ENCODE results near the gene FAM168A. TPM values are rescaled to one million over a fixed set of nuclear protein-coding genes. Genes with fewer than 3 reads are reported as not detected.

The FAM168A gene
- total RNA-seq, 1 experiment from 2014 or later, result 12.9 TPM

GRCh38 chr11:73516080-73516479 lies 81.8 kb downstream of the FAM168A start:
- no peaks in the 10 kb centered on the region for H3K36me3 ChIP-seq (ENCODE audit: insufficient read depth, low read length)
- DNase-seq, result no peak
- no peak overlapping the region for H3K9ac ChIP-seq (ENCODE audit: low read length)
- H3K27me3 ChIP-seq (ENCODE audit: low read length), result no peaks in the 10 kb centered on the region
- no peaks in the 10 kb centered on the region for H3K79me2 ChIP-seq (ENCODE audit: low read length)
- no peaks in the 10 kb centered on the region for H3K9me2 ChIP-seq (replicated peaks; ENCODE audit: insufficient read depth, low read length)
- no peaks in the 10 kb centered on the region for H3K9me3 ChIP-seq (ENCODE audit: low read length)
- no peak overlapping the region for H2AFZ ChIP-seq (ENCODE audit: low read length)
- peaks cover 6% of the 10 kb centered on the region for H3K4me1 ChIP-seq (ENCODE audit: low read length)
- no peak overlapping the region for H3K4me2 ChIP-seq (ENCODE audit: low read depth, low read length, poor library complexity, severe bottlenecking)
- no peak overlapping the region for H3K27ac ChIP-seq (ENCODE audit: low read length)
- H3K4me3 ChIP-seq (ENCODE audit: low read length), result no peak overlapping the region
- H4K20me1 ChIP-seq (ENCODE audit: insufficient read depth, low read depth, low read length), result peaks cover 19% of the 10 kb centered on the region

GRCh38 chr11:73513707-73514106 lies 84.2 kb downstream of the FAM168A start:
- DNase-seq, result no peak
- Histone ChIP-seq H3K9ac (ENCODE audit: low read length) (no peak overlapping the region), H3K4me3 (ENCODE audit: low read length) (no peak overlapping the region), H2AFZ (ENCODE audit: low read length) (no peak overlapping the region), H3K27me3 (ENCODE audit: low read length) (no peaks in the 10 kb centered on the region), H3K4me2 (ENCODE audit: low read depth, low read length, poor library complexity, severe bottlenecking) (no peak overlapping the region), H3K36me3 (ENCODE audit: insufficient read depth, low read length) (no peaks in the 10 kb centered on the region), H3K9me2 (replicated peaks; ENCODE audit: insufficient read depth, low read length) (no peaks in the 10 kb centered on the region), H3K79me2 (ENCODE audit: low read length) (no peaks in the 10 kb centered on the region), H4K20me1 (ENCODE audit: insufficient read depth, low read depth, low read length) (peaks cover 11% of the 10 kb centered on the region), H3K4me1 (ENCODE audit: low read length) (no peaks in the 10 kb centered on the region), H3K9me3 (ENCODE audit: low read length) (no peaks in the 10 kb centered on the region), H3K27ac (ENCODE audit: low read length) (no peak overlapping the region)

- Histone ChIP-seq H2AFZ (ENCODE audit: low read length) (no peak overlapping the region), H3K9ac (ENCODE audit: low read length) (no peak overlapping the region), H3K79me2 (ENCODE audit: low read length) (no peaks in the 10 kb centered on the region), H3K4me1 (ENCODE audit: low read length) (no peaks in the 10 kb centered on the region), H3K9me3 (ENCODE audit: low read length) (no peaks in the 10 kb centered on the region), H4K20me1 (ENCODE audit: insufficient read depth, low read depth, low read length) (peaks cover 19% of the 10 kb centered on the region), H3K36me3 (ENCODE audit: insufficient read depth, low read length) (no peaks in the 10 kb centered on the region), H3K4me3 (ENCODE audit: low read length) (no peak overlapping the region), H3K9me2 (replicated peaks; ENCODE audit: insufficient read depth, low read length) (no peaks in the 10 kb centered on the region), H3K27ac (ENCODE audit: low read length) (no peak overlapping the region), H3K4me2 (ENCODE audit: low read depth, low read length, poor library complexity, severe bottlenecking) (no peak overlapping the region), H3K27me3 (ENCODE audit: low read length) (no peaks in the 10 kb centered on the region)
- DNase-seq, result no peak
Observed at GRCh38 chr11:73510877-73511276, 87.0 kb downstream of the FAM168A start.

- H3K79me2 ChIP-seq (ENCODE audit: low read length), result no peaks in the 10 kb centered on the region
- no peak overlapping the region for H3K27ac ChIP-seq (ENCODE audit: low read length)
- no peaks in the 10 kb centered on the region for H3K27me3 ChIP-seq (ENCODE audit: low read length)
- no peak for DNase-seq
- H3K9me3 ChIP-seq (ENCODE audit: low read length), result no peaks in the 10 kb centered on the region
- H3K9me2 ChIP-seq (replicated peaks; ENCODE audit: insufficient read depth, low read length), result no peaks in the 10 kb centered on the region
- H3K36me3 ChIP-seq (ENCODE audit: insufficient read depth, low read length), result no peaks in the 10 kb centered on the region
- H3K4me3 ChIP-seq (ENCODE audit: low read length), result no peak overlapping the region
- H3K4me2 ChIP-seq (ENCODE audit: low read depth, low read length, poor library complexity, severe bottlenecking), result no peak overlapping the region
- no peak overlapping the region for H3K9ac ChIP-seq (ENCODE audit: low read length)
- H4K20me1 ChIP-seq (ENCODE audit: insufficient read depth, low read depth, low read length), result peaks cover 19% of the 10 kb centered on the region
- H3K4me1 ChIP-seq (ENCODE audit: low read length), result no peaks in the 10 kb centered on the region
- H2AFZ ChIP-seq (ENCODE audit: low read length), result no peak overlapping the region
Observed at GRCh38 chr11:73510106-73510505, 87.8 kb downstream of the FAM168A start.

- H4K20me1 ChIP-seq (ENCODE audit: insufficient read depth, low read depth, low read length), result peaks cover 16% of the 10 kb centered on the region
- no peaks in the 10 kb centered on the region for H3K79me2 ChIP-seq (ENCODE audit: low read length)
- DNase-seq, result no peak
- H3K4me3 ChIP-seq (ENCODE audit: low read length), result no peak overlapping the region
- no peaks in the 10 kb centered on the region for H3K9me3 ChIP-seq (ENCODE audit: low read length)
- H3K9ac ChIP-seq (ENCODE audit: low read length), result no peak overlapping the region
- no peak overlapping the region for H3K4me2 ChIP-seq (ENCODE audit: low read depth, low read length, poor library complexity, severe bottlenecking)
- H3K9me2 ChIP-seq (replicated peaks; ENCODE audit: insufficient read depth, low read length), result no peaks in the 10 kb centered on the region
- H3K27ac ChIP-seq (ENCODE audit: low read length), result no peak overlapping the region
- H3K27me3 ChIP-seq (ENCODE audit: low read length), result no peaks in the 10 kb centered on the region
- no peaks in the 10 kb centered on the region for H3K4me1 ChIP-seq (ENCODE audit: low read length)
- no peaks in the 10 kb centered on the region for H3K36me3 ChIP-seq (ENCODE audit: insufficient read depth, low read length)
- H2AFZ ChIP-seq (ENCODE audit: low read length), result no peak overlapping the region
Observed at GRCh38 chr11:73509188-73509587, 88.7 kb downstream of the FAM168A start.

- Histone ChIP-seq H3K27me3 (ENCODE audit: low read length) (no peaks in the 10 kb centered on the region), H3K27ac (ENCODE audit: low read length) (no peak overlapping the region), H4K20me1 (ENCODE audit: insufficient read depth, low read depth, low read length) (peaks cover 16% of the 10 kb centered on the region), H2AFZ (ENCODE audit: low read length) (no peak overlapping the region), H3K36me3 (ENCODE audit: insufficient read depth, low read length) (no peaks in the 10 kb centered on the region), H3K9ac (ENCODE audit: low read length) (no peak overlapping the region), H3K4me2 (ENCODE audit: low read depth, low read length, poor library complexity, severe bottlenecking) (no peak overlapping the region), H3K79me2 (ENCODE audit: low read length) (no peaks in the 10 kb centered on the region), H3K9me3 (ENCODE audit: low read length) (no peaks in the 10 kb centered on the region), H3K9me2 (replicated peaks; ENCODE audit: insufficient read depth, low read length) (no peaks in the 10 kb centered on the region), H3K4me3 (ENCODE audit: low read length) (no peak overlapping the region), H3K4me1 (ENCODE audit: low read length) (no peaks in the 10 kb centered on the region)
- DNase-seq, result no peak
Observed at GRCh38 chr11:73508243-73509176, 89.4 kb downstream of the FAM168A start.

GRCh38 chr11:73507086-73507485 lies 90.8 kb downstream of the FAM168A start:
- no peaks in the 10 kb centered on the region for H3K9me3 ChIP-seq (ENCODE audit: low read length)
- H3K9ac ChIP-seq (ENCODE audit: low read length), result no peak overlapping the region
- no peak overlapping the region for H3K4me3 ChIP-seq (ENCODE audit: low read length)
- no peaks in the 10 kb centered on the region for H3K36me3 ChIP-seq (ENCODE audit: insufficient read depth, low read length)
- DNase-seq, result no peak
- no peak overlapping the region for H3K27ac ChIP-seq (ENCODE audit: low read length)
- no peaks in the 10 kb centered on the region for H3K27me3 ChIP-seq (ENCODE audit: low read length)
- no peak overlapping the region for H2AFZ ChIP-seq (ENCODE audit: low read length)
- no peaks in the 10 kb centered on the region for H3K79me2 ChIP-seq (ENCODE audit: low read length)
- no peaks in the 10 kb centered on the region for H3K9me2 ChIP-seq (replicated peaks; ENCODE audit: insufficient read depth, low read length)
- H4K20me1 ChIP-seq (ENCODE audit: insufficient read depth, low read depth, low read length), result peaks cover 16% of the 10 kb centered on the region
- H3K4me2 ChIP-seq (ENCODE audit: low read depth, low read length, poor library complexity, severe bottlenecking), result no peak overlapping the region
- no peaks in the 10 kb centered on the region for H3K4me1 ChIP-seq (ENCODE audit: low read length)

- no peak overlapping the region for H3K27ac ChIP-seq (ENCODE audit: low read length)
- no peaks in the 10 kb centered on the region for H3K9me3 ChIP-seq (ENCODE audit: low read length)
- no peak overlapping the region for H3K4me3 ChIP-seq (ENCODE audit: low read length)
- no peaks in the 10 kb centered on the region for H3K27me3 ChIP-seq (ENCODE audit: low read length)
- H3K4me1 ChIP-seq (ENCODE audit: low read length), result no peaks in the 10 kb centered on the region
- no peak overlapping the region for H3K4me2 ChIP-seq (ENCODE audit: low read depth, low read length, poor library complexity, severe bottlenecking)
- no peak for DNase-seq
- no peaks in the 10 kb centered on the region for H3K36me3 ChIP-seq (ENCODE audit: insufficient read depth, low read length)
- no peak overlapping the region for H2AFZ ChIP-seq (ENCODE audit: low read length)
- H3K79me2 ChIP-seq (ENCODE audit: low read length), result no peaks in the 10 kb centered on the region
- no peak overlapping the region for H3K9ac ChIP-seq (ENCODE audit: low read length)
- H4K20me1 ChIP-seq (ENCODE audit: insufficient read depth, low read depth, low read length), result peaks cover 12% of the 10 kb centered on the region
- no peaks in the 10 kb centered on the region for H3K9me2 ChIP-seq (replicated peaks; ENCODE audit: insufficient read depth, low read length)
Observed at GRCh38 chr11:73506038-73506437, 91.9 kb downstream of the FAM168A start.

All from Karpas-422 (cell line).